Activated CD8-positive, alpha-beta memory T cell treated with anti-CD3 and anti-CD28 coated beads for 36 hours (primary cell): ENCODE results near the gene RAPGEF2. TPM values are rescaled to one million over a fixed set of nuclear protein-coding genes. Genes with fewer than 3 reads are reported as not detected.
"Not testable (repeated sequence)": the region's sequence is repeated elsewhere in the genome, so short reads cannot be mapped to it uniquely, and the experiment has no call there.

Source experiments
- CTCF ChIA-PET: fragments of 350-600 bp; sonication (Branson Sonifier 250); formaldehyde crosslinking; loops from one replicate; lab custom pipeline; 2021; ENCODE audit warnings: antibody characterized with exemption; lab: Charles Lee
- POLR2A ChIA-PET: fragments of 350-600 bp; sonication (Branson Sonifier 250); formaldehyde crosslinking; loops from one replicate; lab custom pipeline; 2021; ENCODE audit warnings: antibody characterized with exemption; lab: Charles Lee
- total RNA-seq, 2 experiments: library from RNA; stranded (reverse); gene quantifications; one replicate each; pipeline ENCODE4 v1.2.3, GENCODE V29; 2021

Gene RAPGEF2
- total RNA-seq, 2 experiments from 2014 or later: 33.1 to 34.6 TPM

DNA sequence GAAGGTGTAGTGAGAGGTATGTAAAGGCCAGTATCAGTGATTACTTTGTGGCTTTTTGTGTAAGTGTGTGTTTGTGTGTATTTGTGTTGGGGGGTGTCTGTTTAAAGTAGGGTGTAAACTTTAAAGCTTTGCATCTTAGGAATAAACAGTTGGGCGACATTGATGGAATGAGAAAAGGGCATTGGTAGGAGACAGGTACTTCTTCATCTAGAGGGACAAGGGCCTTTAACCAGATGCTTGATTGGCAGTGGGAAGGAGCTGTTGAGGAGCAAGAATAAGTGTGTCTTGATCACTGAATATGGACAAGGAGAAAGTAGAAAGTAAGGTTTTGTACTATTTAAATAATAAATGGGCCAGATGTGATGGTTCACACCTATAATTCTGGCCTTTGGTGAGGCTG lies 48.8 kb downstream of the RAPGEF2 start:
- ChIA-PET POLR2A (no interaction called here), CTCF (no interaction called here)

DNA sequence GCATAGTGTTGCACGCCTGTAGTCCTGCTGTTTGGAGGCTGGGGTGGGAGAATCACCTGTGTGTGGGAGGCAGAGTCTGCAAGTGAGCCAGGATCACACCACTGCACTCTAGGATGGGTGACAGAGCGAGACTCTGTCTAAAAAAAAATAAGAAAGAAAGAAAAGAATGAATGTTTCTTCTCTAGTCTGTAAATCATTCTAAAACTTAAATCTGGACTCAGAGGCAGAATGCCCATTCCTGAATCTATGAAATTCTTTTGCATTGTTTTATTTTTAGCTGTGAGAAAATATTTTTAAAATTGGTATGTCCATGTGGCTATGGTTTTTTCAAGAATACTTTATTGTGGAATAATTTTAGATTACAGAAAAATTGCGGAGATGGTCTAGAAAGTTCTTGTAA lies 49.3 kb downstream of the RAPGEF2 start:
- ChIA-PET CTCF (no interaction called here), POLR2A (no interaction called here)

DNA sequence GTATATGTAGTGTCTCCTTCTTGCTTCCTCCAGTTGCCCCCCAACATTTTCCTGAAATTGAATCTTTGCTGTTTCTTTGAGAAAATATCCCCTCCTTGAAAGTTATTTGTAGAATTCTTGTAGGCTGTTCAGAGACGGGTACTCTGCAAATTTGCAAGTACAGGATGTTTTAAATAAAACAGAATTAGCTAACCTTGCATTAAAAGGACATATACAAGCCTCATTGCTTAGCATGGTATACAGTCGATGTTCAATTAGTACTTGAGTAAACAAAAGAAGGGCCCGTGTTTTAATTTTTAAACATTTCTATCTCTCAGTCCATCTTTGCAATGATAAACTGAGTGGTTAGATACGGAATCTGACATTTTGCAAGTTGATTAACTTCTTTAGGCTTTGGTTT lies 50.8 kb downstream of the RAPGEF2 start:
- CTCF ChIA-PET: no interaction called here
- POLR2A ChIA-PET: no interaction called here

DNA sequence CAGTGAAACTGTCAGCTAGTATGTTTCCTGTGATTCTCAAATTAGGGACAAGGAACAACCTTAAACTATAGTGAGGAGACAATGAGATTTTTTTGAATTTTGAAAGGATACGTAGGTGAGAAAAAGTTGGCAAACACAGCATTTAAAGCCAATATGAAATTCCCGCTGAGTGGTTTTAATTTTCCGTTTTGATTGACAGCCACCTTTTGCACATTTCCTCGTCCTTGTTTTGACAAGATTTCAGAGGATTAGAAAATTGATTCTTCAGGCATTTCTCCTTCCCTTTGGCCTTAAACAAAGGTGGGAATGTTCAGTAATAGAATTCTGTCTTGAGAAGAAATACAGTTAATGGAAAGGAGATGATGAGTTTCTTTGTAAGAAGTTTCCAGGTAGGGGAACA lies 52.2 kb downstream of the RAPGEF2 start:
- POLR2A ChIA-PET: no interaction called here
- CTCF ChIA-PET: no interaction called here

DNA sequence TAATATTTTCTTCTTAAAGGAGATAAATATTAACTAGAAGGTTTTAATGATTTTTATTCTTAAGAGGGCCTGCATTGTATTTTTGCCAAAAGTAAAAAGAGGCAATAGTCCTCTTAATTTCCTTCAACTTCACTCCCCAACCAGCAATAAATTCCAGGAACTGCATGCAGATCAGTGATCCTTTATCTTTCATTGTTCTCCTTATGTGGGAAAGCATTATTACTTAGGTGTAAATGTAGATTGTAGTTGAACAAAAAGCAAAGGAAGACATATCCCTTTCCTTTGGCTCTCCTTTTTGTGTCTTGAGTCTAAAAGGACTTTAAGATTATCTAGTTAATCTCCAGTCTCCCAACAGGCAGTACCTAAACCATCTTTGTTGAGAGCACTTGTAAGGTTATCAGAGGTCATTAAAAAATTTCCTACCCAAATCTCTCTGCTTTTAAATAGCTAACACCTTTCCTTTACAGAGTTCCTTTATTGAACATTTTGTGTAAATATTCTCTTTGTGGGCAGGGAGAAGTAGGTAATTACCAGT lies 55.3 kb downstream of the RAPGEF2 start:
- CTCF ChIA-PET: no interaction called here

DNA sequence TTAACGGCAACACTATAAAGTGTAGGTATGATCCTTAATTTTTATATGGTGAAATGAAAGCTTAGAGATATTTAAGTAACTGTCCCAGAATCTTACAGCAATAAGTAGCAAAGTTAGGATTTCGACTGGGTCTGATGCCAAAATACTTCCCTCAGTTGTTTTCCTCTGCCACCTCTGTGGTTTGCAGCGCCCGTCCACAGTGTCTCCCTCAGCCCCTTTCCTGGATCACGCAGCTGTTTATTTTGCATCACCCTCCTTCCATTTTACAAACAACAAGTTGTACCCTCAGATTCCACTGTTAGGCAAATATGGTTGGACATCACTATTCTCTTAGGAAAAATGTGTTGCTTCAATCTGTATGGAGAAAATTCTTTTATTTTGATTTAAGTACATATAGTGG lies 56.1 kb downstream of the RAPGEF2 start:
- ChIA-PET CTCF (no interaction called here), POLR2A (no interaction called here)

More for the DNA sequence above, 55.3 kb downstream of the RAPGEF2 start:
- POLR2A ChIA-PET: no interaction called here

DNA sequence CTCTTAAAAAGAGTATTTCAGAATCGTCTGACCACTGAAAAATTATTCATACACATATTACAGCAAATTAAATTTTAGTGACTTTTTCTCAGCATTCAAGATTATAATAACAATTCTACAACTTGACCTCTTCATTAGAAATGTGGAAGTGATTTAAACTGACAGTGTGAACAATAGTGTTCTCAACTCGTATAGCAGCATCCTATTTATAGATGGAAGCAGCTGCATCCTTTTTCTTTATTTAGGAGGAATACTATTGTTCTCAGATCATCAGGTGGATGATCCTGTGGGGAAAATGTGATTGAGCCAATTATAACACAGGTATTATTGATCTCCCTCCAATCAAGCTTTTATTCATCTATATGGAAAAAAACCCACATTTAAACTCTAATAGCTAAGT lies 56.7 kb downstream of the RAPGEF2 start:
- POLR2A ChIA-PET: no interaction called here
- CTCF ChIA-PET: no interaction called here

DNA sequence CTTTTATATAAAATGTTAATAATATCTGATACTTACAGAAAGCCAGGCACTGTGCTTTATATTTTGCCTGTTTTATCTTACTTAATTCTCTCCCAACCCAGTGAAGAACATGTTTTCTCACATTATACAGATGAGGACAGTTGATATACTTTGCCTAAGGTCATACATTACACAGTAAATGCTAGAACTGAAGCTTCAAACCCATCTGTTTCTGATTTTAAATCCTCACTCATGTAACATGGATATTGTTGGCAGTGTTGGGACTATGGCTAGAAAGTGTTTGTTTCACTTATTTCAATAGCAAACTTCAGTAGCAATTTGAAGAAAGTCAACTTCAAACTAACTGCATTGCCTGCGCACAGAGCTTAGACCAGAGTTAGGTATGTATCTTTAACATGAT lies 57.4 kb downstream of the RAPGEF2 start:
- POLR2A ChIA-PET: no interaction called here
- CTCF ChIA-PET: no interaction called here

DNA sequence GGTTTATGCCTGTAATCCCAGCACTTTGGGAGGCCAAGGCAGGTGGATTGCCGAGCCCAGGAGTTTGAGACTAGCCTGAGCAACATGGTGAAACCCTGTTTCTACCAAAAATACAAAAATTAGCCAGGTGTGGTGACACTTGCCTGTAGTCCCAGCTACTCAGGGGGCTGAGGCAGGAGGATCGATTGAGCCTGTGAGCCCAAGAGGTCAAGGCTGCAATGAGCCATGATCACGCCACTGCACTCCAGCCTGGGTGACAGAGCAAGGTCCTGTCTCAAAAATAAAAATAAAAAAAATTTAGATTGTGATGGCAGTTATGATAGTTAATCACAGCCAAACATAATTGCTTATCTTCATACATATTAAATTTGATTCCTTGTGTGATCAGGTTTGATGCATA lies 58.6 kb downstream of the RAPGEF2 start:
- CTCF ChIA-PET, POLR2A ChIA-PET: not testable (repeated sequence)

DNA sequence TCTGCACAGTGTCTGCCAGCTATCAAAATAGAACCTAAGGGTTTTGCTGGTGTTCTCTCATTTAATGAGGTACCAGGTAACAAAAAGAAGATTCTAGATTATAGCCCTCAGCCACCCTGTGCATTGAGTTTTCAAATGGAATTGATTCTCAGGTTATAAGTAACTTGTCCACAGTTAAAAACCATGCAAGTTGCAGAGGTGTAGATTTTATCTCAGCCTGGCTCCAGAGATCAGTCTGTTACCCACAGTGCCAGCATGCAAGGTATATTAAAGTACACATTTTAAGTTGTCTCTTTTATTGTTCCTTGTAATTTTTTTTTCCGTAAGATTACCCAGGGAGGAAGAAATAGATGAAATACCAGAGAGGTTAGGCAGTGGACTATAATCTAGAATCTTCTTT lies 59.7 kb downstream of the RAPGEF2 start:
- ChIA-PET CTCF (no interaction called here), POLR2A (no interaction called here)

DNA sequence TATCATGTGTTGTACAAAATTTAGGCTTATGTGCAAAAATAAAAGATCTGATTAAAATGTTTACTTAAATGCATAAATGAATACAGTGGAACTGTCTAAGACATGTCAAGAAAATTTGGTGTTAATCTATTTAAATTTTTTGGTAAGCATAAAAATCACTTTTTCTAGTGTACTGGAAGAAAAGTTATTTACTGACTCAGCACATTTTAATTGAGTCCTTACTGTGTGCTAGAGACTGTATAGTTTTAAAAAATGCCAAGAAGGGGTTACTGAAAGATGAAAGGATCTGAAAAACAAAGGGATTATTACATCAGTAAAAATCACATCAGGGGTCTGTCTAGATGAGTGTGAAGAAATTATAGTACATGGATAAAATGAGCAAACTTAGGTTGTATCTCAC lies 60.6 kb downstream of the RAPGEF2 start:
- ChIA-PET CTCF (no interaction called here), POLR2A (no interaction called here)

DNA sequence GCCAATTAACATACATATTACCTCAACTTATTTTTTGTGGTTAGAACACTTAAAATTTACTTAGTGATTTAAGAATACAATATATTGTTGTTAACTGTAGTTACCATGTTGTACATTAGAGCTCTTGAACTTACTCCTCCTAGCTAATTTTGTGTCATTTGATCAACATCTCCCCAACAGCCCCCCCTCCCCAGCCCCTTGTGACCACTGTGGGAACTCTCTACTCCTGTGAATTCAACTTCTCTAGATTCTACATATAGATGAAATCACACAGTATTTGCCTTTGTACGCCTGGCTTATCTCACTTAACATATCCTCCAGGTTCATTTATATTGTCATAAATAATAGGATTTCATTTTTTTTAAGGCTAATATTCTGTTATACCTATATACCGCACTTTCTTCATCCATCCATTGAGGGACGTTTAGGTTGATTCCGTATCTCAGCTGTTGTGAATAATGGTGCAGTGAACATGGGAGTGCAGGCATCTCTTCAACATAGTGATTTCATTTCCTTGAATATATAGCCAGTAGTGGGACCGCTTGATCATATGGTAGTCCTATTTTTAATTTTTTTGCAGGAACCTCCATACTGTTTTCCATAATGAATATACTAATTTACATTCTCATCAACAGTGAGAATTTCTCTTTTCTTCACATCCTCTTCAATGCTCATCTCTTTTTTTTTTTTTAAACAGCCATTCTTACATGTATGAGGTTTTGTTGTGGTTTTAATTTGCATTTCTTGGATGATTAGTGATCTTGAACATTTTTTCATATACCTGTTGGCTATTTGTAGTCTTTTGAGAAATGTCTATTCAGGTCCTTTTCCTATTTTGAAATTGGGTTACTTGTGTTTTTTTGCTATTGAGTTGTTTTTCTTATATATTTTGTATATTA lies 66.8 kb downstream of the RAPGEF2 start:
- CTCF ChIA-PET: no interaction called here
- POLR2A ChIA-PET: interaction anchor here (0.5 kb wide), 1 partner anchor 68 kb away, joined by 4 read pairs; no protein-coding TSS in a partner anchor

DNA sequence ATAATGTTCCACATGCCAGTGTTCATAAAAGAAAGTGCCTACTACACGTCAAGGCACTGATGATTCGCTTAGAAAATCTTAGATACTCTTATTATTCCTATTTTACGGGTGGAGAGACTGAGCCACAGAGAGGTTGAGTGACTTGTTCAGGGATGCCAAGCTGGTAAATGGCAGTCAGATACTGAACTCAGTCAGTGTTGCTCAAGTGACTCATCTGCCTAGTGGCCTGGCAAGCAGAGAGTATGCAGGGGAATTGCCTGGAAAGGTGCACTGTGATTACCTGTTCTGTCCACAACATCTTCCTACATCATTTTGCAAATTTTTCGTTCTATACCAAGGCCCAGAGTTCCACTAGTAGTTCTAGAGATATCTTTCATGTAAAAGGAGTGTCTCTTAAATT lies 68.4 kb downstream of the RAPGEF2 start:
- CTCF ChIA-PET: no interaction called here
- POLR2A ChIA-PET: no interaction called here

DNA sequence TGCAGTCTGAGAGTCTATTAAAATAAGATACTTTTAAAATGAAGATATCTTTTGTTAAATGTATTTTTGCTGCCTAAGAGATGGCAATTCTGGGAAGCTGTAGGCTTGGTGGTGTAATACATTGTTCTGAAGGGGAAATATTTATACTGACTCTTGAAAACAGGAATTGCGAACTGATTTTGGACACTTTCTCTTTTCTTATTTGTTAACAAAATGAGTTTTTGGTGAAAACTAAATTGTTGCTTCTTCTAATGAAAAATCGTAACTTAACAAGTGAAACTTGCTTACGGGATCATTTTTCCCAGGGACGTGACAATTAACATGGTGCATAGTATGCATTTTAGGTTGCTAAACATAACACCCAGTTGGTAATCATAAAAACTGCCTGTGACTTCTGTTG lies 71.0 kb downstream of the RAPGEF2 start:
- POLR2A ChIA-PET: no interaction called here
- CTCF ChIA-PET: no interaction called here

DNA sequence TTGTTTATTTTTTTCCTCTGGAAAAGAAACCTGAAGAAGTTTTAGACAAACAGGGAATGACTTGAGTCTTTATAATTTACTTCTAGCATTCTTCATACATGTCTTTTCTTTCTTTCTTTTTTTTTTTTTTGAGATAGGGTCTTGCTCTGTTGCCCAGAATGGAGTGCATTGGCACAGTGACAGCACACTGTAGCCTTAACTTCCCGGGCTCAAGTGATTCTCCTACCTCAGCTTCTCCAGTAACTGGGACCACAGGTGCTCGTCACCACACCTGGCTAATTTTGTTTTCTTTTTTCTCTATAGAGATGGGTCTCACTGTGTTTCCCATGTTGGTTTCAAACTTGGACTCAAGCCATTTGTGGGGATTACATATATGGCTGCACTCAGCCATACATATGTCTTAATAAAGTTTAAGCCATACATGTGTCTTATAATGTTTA lies 71.8 kb downstream of the RAPGEF2 start:
- CTCF ChIA-PET: no interaction called here
- POLR2A ChIA-PET: no interaction called here

DNA sequence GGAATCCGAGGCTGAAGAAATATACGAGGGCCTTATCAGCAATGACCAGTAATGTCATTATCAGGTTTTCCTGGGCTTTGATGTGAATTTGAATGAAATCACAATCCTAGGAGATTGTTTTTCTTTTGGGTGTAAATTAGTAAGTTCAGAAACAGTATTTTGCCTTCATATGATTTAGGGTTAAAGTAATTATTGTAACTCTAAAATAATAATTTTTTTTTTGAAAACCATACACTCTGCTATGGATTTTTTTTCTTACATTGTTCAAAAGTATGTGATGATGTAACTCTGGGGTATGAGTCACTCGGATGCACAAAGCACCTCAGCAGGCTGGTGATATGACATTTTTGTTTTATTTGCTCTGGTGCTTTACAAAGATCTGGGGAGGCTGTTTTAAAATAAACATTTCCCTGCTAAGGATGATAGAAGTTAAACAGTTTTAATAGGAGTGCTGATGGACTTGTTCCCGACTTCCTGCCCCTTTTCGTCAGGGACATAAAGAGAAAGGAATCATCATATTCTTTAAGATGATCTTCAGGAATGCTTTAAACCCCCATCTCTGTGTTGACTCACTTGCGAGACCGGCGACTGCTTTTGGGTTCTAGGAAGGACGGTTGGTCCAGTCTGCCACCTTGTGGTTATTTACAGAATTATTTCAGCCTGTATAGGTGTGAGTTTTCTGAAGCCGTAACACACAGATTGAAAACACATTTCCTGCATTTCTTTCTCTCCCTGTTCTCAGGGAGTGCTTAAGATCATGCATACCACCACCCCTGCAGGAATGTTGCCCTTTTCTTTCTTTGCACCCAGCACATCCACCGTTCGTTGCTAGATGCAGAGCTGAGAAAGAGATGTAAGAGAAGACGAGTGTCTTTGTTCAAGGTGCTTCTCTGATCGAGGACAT lies 72.5 kb downstream of the RAPGEF2 start:
- ChIA-PET POLR2A (no interaction called here), CTCF (interaction anchor here (0.6 to 1.0 kb wide), 3 partner anchors 48 to 319 kb away, joined by 3 read pairs; no protein-coding TSS in a partner anchor)

DNA sequence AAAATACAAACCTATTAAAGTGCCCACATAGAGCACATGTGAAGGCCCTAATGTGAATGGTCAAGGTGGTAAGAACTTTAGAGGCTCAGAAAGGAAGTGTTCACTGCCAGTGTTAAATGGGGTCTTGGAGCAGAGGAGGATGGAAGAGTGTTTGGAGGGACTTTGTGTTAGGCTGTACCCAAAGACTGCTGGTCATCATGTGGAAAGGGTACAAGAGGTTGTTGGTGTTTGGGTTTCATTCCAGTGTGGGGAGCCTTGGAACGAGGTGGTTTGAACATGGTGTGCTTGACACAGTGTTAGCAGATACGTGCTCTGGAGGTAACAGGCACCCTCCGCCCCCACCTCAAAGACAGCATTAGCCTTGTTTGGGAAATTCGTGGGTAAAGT lies 73.1 kb downstream of the RAPGEF2 start:
- ChIA-PET POLR2A (no interaction called here), CTCF (interaction anchor here (0.6 to 1.0 kb wide), 3 partner anchors 49 to 319 kb away, joined by 3 read pairs; no protein-coding TSS in a partner anchor)

DNA sequence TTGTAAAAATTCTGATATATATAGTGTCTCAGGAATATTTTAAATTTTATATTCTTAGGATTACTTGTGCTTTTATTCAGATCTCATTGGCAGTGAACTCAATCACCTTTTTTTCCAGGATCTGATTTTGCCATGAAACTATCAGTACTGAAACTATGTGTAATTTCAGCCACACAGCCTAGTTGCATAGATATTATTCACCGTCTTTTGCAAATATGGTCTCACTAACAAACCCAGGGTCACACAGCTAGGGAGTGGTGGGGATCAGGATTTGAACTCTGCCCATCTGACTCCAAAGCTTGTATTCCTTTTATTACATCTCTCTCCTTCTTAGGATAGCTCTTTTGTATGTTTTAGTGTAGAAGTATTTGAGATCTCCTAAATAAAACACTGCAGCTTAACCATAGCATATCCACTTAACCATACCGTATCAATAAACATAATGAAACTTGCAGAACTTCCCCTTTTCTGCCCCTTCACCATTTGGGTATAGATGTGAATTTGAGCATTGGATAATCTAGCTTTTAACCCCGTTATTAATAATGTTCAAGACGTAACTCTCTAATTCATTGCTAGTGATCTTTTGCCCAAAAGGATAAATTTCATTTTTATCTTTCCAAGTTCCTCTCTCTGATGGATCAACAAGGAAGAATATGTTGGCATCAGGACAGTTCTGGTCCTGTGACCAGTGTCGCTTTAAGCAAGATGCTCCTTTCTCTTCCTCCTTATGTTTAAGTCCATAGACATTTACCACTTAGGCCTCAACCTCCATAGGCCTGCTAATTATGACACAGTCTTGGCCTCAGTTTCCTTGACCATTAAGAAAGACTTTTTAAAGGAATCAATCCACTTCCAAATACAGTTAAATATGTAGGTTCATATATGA lies 74.6 kb downstream of the RAPGEF2 start:
- POLR2A ChIA-PET: no interaction called here
- CTCF ChIA-PET: interaction anchor here (0.9 kb wide), 1 partner anchor 312 kb away, joined by 6 read pairs; no protein-coding TSS in a partner anchor

DNA sequence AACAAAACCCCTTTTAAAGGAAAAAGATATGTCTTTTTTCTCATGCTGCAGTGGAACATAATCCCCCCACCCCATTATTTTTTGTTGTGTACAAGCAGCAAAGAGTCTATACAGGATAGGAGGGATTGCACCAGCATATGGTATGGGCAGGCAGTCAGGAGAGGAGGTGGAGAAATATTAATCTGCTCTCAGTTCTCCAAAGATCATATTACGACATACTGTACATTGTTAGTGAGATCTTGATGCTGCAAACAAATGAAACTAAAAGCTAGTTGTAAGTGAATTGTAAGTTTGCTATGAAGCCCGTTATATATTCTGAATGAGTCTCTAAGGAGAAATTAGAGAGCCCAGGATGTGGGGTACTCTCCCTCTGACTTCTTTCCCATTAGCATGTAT lies 75.3 kb downstream of the RAPGEF2 start:
- POLR2A ChIA-PET: no interaction called here
- CTCF ChIA-PET: interaction anchor here (0.9 kb wide), 1 partner anchor 313 kb away, joined by 6 read pairs; no protein-coding TSS in a partner anchor
